ENCODE measurements around the gene BAX. TPM values are rescaled to one million over a fixed set of nuclear protein-coding genes. Genes with fewer than 3 reads are reported as not detected.

BAX gene
- total RNA-seq, 1 donor from 2014 or later, result 25.5 TPM

- Histone ChIP-seq H3K4me1 (no peaks in the 10 kb centered on the region), H3K27ac (replicated peaks) (no peak overlapping the region), H3K4me3 (no peak overlapping the region), H3K27me3 (ENCODE audit: low read depth) (no peaks in the 10 kb centered on the region), H3K9me3 (replicated peaks) (peaks cover 8% of the 10 kb centered on the region), H3K36me3 (no peaks in the 10 kb centered on the region)
- TF ChIP-seq, protein P1, sequence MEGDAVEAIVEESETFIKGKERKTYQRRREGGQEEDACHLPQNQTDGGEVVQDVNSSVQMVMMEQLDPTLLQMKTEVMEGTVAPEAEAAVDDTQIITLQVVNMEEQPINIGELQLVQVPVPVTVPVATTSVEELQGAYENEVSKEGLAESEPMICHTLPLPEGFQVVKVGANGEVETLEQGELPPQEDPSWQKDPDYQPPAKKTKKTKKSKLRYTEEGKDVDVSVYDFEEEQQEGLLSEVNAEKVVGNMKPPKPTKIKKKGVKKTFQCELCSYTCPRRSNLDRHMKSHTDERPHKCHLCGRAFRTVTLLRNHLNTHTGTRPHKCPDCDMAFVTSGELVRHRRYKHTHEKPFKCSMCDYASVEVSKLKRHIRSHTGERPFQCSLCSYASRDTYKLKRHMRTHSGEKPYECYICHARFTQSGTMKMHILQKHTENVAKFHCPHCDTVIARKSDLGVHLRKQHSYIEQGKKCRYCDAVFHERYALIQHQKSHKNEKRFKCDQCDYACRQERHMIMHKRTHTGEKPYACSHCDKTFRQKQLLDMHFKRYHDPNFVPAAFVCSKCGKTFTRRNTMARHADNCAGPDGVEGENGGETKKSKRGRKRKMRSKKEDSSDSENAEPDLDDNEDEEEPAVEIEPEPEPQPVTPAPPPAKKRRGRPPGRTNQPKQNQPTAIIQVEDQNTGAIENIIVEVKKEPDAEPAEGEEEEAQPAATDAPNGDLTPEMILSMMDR (IDR thresholded peaks at IDR 0.05; ENCODE audit: borderline replicate concordance), result no peak
- intact Hi-C loops (cut with micrococcal nuclease), result no loop called here
- no peak for DNase-seq
Observed at GRCh38 chr19:48945415-48945814, 9.3 kb upstream of the BAX start.

DNA sequence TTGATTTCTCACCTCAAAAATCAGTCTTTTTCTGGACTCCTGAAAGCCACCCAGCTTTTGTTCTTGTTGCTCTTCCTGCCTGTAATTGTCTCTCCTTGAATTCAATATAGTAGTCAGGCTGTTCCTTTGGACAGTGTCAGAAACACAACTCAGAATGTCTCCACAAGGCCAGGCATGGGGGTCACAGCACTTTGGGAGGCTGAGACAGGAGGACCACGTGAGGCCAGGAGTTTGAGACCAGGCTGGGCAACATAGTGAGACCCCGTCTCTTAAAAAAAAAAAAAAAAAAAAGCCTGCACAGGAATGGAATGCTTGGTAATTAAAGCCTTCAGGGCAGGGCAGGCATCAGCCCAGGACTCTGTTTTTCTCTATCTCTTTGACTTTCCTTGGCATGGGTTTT, 8.9 kb upstream of the BAX start:
- TF ChIP-seq, protein P1 (IDR thresholded peaks at IDR 0.05; ENCODE audit: borderline replicate concordance), result no peak
- no peak for DNase-seq
- peaks cover 5% of the 10 kb centered on the region for H3K9me3 ChIP-seq (replicated peaks)
- intact Hi-C loops (cut with micrococcal nuclease), result no loop called here
- H3K4me3 ChIP-seq, result no peak overlapping the region
- no peaks in the 10 kb centered on the region for H3K36me3 ChIP-seq
- no peaks in the 10 kb centered on the region for H3K4me1 ChIP-seq
- H3K27ac ChIP-seq (replicated peaks), result no peak overlapping the region
- H3K27me3 ChIP-seq (ENCODE audit: low read depth), result no peaks in the 10 kb centered on the region

DNA sequence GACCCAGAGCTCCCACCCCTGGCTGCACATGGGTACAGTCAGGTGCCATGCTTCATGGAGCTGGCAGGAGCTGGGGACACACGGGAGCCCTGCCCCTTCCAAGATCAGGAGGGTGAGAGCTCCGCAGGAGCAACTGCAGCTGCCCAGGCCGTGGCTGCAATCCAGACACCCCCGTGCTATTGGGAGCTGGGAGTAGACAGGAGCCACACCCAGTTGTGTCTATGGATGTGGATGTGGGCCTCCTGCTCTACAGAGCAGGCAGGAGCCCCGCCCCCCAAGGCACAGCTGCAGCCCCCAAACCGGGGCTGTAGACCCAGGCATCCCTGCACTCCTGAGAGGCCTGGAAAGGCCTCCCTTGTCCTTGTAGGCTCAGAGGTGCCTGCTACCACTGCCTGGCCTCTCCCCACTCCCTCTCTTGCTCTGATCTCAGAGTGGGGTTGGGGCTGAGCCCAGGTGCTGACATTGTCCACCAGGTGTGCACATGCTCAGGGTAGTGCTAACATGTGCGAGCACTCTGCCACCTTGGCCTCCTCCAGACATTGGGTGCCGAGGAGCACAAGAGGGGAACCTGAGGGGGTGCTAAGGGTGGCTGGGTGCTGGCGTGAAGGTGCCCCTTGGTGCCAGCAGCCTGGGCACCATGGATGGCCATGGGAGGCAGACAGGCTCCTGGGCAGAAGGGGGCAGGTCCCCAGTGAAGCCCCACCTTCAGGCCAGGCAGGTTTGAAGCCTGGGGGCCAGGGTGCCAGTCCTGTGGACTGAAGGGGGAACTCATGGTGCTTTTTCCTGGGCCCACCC, 8.0 kb upstream of the BAX start:
- no peaks in the 10 kb centered on the region for H3K4me1 ChIP-seq
- DNase-seq, result no peak
- TF ChIP-seq, protein P1 (IDR thresholded peaks at IDR 0.05; ENCODE audit: borderline replicate concordance), result no peak
- H3K27ac ChIP-seq (replicated peaks), result no peak overlapping the region
- intact Hi-C loops (cut with micrococcal nuclease), result no loop called here
- H3K27me3 ChIP-seq (ENCODE audit: low read depth), result no peaks in the 10 kb centered on the region
- H3K9me3 ChIP-seq (replicated peaks), result no peaks in the 10 kb centered on the region
- no peaks in the 10 kb centered on the region for H3K36me3 ChIP-seq
- H3K4me3 ChIP-seq, result no peak overlapping the region

DNA sequence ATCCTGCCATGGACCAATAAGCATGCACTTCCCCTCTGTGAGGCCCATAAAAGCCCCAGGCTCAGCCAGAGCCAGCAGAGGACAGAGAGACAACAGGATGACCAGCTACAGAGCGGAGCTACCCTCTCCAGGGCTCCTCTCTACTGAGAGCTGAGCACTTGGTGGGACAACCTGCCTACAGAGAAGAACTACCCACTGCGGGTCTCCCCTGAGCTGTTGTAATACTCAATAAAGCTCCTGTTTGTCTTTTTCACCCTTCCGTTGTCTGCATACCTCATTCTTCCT, 7.5 kb upstream of the BAX start:
- no peak for DNase-seq
- H3K4me1 ChIP-seq, result no peaks in the 10 kb centered on the region
- no peak overlapping the region for H3K27ac ChIP-seq (replicated peaks)
- no peaks in the 10 kb centered on the region for H3K9me3 ChIP-seq (replicated peaks)
- intact Hi-C loops (cut with micrococcal nuclease), result no loop called here
- H3K27me3 ChIP-seq (ENCODE audit: low read depth), result no peaks in the 10 kb centered on the region
- H3K4me3 ChIP-seq, result no peak overlapping the region
- TF ChIP-seq, protein P1 (IDR thresholded peaks at IDR 0.05; ENCODE audit: borderline replicate concordance), result no peak
- no peaks in the 10 kb centered on the region for H3K36me3 ChIP-seq

GRCh38 chr19:48950159-48950558, 4.5 kb upstream of the BAX start:
- intact Hi-C loops (cut with micrococcal nuclease), result loop anchor here (10.0 kb wide), 1 partner anchor 45 kb away; the partner anchor contains the start of gene NUCB1
- no peak for DNase-seq
- H3K27me3 ChIP-seq (ENCODE audit: low read depth), result no peaks in the 10 kb centered on the region
- no peak overlapping the region for H3K4me3 ChIP-seq
- H3K4me1 ChIP-seq, result peaks cover 11% of the 10 kb centered on the region
- TF ChIP-seq, protein P1 (IDR thresholded peaks at IDR 0.05; ENCODE audit: borderline replicate concordance), result no peak
- H3K27ac ChIP-seq (replicated peaks), result no peak overlapping the region
- no peaks in the 10 kb centered on the region for H3K9me3 ChIP-seq (replicated peaks)
- no peaks in the 10 kb centered on the region for H3K36me3 ChIP-seq

Data from left ventricle myocardium inferior (tissue), 1 donor.